GM13977 (cell line): ENCODE measurements around the gene BCAP29.

Experiments used
- DNase-seq: peaks from one replicate; pipeline ENCODE4 v3.0.0; 2012; ENCODE audit warnings: low spot score
- in situ Hi-C: fragments of 300-500 bp; cut with MboI; formaldehyde crosslinking; loops from one replicate; pipeline ENCODE4 v1.12.0; 2022; ENCODE audit warnings: low sequenced_read_pairs, low pct_unique_long_range_greater_than_20kb, mixed read lengths, inconsistent platforms; ENCODE audit not compliant: unreplicated experiment
- TF ChIP-seq, protein P1 (sequence below): IDR thresholded peaks from 2 replicates; pipeline ENCODE4 v1.5.1; 2012; ENCODE audit warnings: mild to moderate bottlenecking, control low read depth; ENCODE audit not compliant: insufficient read depth; ENCODE audit errors: extremely low read depth, missing control alignments

Gene BCAP29

GRCh38 chr7:107544848-107545591 is 35.0 kb upstream of the BCAP29 start:
- DNase-seq, result no peak
- TF ChIP-seq, protein P1, sequence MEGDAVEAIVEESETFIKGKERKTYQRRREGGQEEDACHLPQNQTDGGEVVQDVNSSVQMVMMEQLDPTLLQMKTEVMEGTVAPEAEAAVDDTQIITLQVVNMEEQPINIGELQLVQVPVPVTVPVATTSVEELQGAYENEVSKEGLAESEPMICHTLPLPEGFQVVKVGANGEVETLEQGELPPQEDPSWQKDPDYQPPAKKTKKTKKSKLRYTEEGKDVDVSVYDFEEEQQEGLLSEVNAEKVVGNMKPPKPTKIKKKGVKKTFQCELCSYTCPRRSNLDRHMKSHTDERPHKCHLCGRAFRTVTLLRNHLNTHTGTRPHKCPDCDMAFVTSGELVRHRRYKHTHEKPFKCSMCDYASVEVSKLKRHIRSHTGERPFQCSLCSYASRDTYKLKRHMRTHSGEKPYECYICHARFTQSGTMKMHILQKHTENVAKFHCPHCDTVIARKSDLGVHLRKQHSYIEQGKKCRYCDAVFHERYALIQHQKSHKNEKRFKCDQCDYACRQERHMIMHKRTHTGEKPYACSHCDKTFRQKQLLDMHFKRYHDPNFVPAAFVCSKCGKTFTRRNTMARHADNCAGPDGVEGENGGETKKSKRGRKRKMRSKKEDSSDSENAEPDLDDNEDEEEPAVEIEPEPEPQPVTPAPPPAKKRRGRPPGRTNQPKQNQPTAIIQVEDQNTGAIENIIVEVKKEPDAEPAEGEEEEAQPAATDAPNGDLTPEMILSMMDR, result no peak
- in situ Hi-C loops, result no loop called here

DNA sequence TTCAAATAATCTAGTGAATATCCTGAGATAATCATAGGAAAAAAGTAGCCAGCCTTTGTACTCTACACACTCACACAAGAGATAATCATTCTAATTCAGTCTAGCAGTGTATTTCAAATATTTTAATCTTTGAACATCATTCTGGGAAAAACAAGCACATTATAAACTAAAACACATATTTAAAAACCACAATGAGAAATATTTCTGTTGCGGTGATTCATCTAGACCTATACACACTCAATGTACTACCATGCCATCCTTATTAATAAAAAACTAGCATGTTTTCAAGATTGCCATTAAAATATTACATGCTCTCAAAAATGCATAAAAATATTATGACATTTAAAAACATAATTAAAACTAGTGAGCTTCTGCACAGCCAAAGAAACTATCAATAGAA is 28.1 kb upstream of the BCAP29 start:
- in situ Hi-C loops, result no loop called here
- DNase-seq, result no peak
- TF ChIP-seq, protein P1, result no peak

GRCh38 chr7:107555893-107556292 is 24.2 kb upstream of the BCAP29 start:
- in situ Hi-C loops, result no loop called here
- no peak for DNase-seq

DNA sequence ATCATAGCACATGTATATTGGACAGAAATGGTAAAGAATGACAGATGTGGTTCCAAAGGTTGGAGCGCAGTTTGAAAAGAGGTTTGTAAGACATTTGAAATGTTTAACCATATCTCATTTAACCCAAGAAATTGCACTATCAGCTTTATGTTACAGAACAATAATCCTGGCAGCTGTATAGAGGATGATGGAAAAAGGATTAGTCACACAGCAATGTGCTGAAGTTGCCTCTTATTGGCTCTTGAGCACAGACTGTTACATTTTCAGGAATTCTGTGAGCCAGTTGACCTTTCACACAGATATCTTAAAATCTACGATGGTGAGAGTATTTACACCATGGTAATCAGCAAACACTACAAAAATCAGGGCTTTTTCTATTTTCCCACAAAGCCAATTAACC is 20.2 kb upstream of the BCAP29 start:
- in situ Hi-C loops, result no loop called here
- no peak for DNase-seq
- TF ChIP-seq, protein P1, result no peak

More at GRCh38 chr7:107555893-107556292, 24.2 kb upstream of the BCAP29 start:
- TF ChIP-seq, protein P1, result no peak

DNA sequence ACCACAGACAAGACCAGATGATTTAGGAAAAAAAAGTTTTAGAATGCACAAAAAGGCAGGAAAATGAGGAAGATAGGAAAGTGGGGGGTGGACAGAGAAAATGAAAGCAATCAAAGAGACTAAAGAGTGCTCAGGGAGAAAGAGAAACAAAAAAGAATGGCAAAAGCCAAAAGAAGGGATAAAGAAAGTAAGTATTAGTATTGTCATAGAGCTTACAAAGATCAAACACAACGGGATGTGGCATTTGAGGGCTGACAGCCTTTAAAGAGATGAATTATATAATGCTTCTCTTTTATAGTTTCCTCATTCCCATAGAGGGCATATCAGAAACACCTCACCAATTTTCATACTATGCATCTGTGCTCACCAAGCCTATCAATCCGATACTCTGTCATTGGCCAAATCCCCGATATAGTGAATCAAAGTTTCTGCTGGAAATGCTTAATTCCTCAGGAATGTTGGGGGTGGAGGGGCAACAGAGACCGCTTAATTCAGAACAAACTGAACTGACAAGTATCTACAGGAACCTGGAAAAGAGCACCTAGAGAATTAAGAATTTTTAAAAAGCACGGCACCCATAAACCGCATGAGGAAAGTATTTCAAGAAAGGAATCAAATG is 19.0 kb upstream of the BCAP29 start:
- no peak for DNase-seq
- in situ Hi-C loops, result no loop called here
- TF ChIP-seq, protein P1, result no peak

DNA sequence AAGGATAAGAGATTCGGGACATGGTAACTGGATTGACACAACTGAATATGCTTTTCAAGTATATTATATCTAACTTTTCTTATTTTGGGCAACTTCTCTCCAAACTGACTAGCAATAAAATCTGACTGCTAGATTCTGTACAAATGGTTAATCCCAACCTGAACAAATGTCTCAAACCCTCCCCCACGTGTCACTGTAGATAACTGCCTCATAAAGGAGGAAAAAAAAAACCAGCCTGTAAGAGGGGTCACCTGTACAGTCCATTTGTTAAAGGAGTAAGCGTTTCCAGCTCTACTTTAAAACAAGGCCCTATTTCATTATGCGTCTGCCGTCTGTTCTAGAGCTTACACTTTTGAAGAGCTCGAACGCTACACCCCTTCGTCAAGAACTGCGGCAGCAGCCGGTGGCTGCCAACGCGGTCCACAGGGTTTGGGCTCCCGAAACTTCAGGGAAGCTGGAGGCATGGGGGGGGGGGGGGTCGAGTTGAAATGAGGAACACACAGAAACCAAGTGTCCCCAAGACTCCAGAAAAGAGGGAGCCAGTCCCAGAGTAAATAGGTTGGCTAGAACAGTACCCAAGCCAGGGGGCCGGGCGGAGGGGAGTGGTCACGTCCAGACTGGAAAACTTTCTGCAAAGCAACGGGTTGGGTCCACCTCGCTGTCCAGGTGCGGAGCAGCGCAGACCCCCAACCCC is 16.8 kb upstream of the BCAP29 start:
- DNase-seq, result no peak
- in situ Hi-C loops, result no loop called here
- TF ChIP-seq, protein P1, result no peak
